Inferior parietal cortex (tissue), 1 donor: ENCODE results near the gene MIS18BP1.
"Not testable (repeated sequence)": the region's sequence is repeated elsewhere in the genome, so short reads cannot be mapped to it uniquely, and the experiment has no call there.

ENCODE experiments used
- DNase-seq: peaks from one replicate; pipeline ENCODE4 v3.0.0-alpha.2; 2016; ENCODE audit errors: extremely low spot score

MIS18BP1 gene

DNA sequence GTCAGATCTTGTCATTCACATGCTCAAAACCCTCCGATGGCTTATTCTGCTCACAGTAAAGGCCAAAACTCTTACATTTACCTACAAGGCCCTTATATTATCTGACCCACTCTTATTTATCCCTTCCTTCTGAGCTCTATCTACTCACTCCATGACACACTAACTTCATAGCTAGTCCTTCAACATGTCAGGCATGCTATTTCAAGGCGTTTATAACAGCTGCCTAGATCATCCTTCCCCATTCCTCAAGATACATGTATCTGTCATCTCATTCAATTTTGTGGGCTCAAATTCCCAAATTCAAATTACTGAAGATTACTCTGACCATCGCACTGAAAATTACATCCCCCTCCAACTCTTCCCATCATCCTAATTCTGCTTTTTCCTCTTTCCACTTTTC lies 6.9 kb downstream of the MIS18BP1 start:
- DNase-seq = no peak

DNA sequence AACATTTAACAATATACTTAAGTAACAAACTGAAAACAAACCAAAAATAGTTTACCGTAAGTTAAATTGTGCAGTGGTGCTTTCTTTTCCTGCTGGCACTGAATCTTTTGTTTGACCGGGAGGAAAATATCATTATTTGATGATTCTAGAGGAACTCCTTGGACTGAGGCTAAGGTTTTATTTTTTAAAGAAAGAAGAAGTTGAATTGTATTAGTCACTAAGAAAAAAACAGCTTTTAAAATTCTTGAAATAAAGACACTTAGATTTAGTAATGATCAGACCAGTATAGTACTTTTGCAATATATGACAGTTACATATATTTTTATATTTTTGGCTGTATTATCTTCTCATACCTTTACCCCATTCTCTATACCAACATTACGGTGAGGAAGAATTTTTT lies 10.3 kb downstream of the MIS18BP1 start:
- no peak for DNase-seq

DNA sequence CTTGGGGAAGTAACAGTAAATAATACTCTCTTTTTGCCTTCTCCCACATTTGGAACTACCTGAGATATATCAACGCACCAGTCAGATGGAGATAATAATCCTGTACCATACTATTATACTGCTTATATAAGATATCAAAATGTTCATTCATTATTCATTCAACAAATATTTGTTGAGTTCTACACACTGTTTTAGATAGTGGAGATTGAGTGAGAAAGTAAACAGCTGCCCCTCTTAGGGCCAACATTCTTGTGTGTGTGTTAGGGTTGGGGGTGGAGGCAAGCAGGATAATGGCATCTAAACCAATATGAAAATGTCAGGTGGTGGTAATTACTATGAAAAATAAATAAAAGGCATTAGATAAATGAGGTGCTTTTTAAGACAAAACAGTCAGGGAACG lies 14.0 kb downstream of the MIS18BP1 start:
- no peak for DNase-seq

DNA sequence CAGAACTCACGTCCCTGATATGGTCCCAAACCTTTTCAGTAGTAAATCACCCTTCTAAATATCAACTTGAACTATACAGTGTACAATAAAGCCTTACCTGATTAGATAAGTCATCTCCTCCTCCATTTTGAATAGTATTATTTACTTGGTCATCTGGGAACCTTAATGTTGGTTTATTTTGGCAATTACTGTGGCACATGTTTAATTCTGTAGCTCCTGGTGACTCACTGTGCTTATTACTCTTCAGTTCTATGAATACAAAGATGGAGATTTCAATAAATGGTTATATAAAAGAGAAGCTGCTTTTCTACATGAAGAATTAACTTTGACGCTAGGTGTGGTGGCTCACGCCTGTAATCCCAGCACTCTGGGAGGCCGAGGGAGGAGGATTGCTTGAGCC lies 25.4 kb downstream of the MIS18BP1 start:
- no peak for DNase-seq

DNA sequence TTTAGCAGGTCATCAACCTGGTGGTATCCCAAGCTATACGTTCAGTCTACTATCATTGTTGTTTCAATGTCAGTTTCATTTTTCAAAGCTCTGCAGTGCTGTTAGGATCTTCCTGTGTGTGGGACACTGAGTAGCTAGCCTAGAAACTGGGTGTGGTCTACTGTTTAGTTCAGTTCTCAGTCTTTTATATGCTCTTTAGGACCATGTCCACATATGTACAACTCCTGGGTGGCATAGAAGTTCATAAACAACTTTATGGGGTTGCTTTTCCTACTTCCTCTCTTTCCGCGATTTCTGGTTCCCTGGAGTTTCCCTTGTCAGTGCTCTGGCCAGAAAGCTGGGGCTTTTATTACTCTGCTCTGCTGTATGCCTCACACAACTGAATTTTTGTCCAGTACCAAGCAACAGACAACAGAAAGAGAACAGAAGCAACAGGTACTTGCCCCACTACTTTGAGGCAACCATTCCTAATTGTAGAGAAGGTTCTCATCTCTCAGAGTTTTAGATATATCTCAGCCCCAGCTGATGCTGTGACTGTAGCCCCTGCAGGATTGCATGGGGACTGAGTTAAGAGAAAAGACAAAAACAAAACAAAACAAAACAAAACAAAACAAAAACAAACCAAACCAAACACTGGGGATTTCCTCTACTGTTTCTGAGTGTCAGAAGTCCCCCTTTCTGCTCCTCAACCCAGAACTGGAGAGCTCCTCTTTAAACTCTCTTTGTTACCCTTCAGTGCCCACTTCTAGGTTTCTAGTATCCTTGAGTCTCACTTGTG lies 30.3 kb downstream of the MIS18BP1 start:
- no peak for DNase-seq

DNA sequence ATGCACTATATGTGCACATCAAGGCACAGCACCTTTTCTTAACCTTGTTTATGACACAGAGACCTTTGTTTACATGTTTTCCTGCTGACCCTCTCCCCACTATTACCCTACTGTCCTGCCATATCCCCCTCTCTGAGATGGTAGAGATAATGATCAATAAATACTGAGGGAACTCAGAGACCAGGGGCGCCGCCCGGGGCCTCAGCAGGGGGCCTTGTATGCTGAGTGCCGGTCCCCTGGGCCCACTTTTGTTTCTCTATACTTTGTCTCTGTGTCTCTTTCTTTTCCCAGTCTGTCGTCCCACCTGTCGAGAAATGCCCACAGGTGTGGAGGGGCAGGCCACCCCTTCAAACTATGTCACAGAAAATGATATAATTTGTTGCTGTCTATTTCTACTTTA lies 38.7 kb downstream of the MIS18BP1 start:
- not testable (repeated sequence) for DNase-seq

DNA sequence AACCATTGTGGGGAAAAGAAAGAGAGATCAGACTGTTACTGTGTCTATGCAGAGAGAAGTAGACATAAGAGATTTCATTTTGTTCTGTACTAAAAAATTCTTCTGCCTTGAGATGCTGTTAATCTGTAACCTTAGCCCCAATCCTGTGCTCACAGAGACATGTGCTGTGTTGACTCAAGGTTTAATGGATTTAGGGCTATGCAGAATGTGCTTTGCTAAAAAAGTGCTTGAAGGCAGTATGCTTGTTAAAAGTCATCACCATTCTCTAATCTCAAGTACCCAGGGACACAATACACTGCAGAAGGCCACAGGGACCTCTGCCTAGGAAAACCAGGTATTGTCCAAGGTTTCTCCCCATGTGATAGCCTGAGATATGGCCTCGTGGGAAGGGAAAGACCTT lies 39.3 kb downstream of the MIS18BP1 start:
- not testable (repeated sequence) for DNase-seq

DNA sequence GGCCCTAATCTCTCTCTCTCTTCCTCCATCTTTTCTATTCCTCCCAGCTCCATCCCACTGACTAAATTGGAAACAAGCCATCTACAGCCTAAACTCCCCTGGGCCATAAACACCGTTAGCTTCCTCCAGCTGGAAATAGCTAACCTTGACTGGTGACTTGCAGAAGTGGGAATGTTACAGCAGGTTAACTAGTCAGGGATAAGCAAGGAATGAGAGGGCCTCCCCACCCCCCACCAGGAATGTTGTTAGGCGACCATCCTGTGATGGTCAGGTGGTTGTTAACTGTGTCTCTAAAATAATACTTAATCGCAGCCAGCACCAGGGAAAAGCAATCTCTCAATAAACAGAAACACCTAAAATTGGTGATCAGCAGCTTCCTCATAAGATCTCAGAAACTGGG lies 40.8 kb downstream of the MIS18BP1 start:
- DNase-seq = no peak

DNA sequence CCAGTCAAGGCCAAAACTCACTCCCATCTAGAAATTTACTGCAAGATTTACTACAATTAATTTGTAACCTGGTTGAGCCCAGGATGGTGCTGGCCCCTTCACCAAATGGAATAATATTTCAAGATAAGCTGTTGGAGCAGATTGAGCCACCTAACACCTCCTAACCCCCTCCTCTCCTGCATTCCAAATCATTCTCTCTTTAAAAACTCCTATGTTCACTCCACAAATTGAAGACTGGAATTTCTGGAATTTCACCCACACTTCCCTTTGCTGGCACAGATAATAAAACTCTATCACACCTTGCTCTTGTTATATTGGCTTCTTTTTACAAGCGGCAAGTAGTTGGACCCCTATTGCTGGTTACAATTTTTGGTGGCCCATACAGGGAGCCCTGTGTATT lies 41.7 kb downstream of the MIS18BP1 start:
- DNase-seq = no peak

DNA sequence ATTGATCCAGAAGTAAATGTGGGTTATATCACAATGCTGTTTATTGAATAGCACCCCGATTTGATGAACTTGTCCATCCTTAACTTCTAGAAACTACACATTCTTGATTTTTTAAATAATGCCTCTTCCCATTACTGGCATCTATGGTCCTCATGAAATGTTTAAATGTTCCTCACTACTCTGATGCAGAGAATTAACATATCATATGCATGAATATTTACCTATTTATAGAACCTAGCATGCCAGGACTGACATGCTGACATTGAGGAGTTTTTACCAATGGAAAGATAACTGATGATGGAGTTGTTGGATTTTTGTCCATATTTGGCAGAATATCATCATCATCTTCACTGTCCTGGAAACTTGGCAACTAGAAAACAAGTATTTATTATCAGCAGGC lies 42.8 kb downstream of the MIS18BP1 start:
- DNase-seq = no peak

DNA sequence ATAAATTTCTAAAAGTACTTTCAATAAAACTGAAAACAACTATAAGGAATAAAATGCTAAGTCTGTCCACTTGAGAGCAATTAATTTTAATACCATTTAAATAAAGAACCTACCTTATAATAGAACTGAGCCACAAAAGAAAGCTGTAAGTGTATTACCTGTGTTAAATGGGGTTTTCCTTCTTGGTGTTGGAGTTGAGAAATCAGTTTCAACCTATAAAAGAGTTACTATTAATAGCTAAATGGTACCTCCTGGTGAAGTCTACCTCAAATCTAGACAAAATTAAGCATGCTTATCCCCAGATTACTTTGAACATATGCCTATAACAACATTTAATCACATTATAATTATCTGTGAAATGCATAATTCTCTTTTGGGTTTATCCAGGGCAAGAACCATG lies 48.8 kb downstream of the MIS18BP1 start:
- no peak for DNase-seq

DNA sequence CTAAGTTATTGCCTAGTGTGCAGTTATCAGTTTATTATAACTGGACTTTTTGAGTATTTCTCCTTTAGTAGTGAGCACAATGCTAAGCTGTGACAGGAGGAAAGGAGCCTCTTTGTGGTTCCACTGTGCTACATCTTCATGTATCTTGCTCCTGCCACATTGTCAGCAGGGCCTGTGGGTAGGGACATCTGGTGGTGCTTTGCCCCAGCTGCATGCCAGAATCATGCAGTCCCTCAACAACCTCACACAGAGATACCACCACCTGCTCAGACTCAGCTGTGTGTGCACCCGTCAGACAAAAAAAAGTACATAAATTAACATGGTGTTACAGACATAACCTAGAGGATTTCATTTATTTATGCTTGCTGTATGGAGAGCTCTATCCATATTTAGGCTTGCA lies 51.1 kb downstream of the MIS18BP1 start:
- DNase-seq = no peak

DNA sequence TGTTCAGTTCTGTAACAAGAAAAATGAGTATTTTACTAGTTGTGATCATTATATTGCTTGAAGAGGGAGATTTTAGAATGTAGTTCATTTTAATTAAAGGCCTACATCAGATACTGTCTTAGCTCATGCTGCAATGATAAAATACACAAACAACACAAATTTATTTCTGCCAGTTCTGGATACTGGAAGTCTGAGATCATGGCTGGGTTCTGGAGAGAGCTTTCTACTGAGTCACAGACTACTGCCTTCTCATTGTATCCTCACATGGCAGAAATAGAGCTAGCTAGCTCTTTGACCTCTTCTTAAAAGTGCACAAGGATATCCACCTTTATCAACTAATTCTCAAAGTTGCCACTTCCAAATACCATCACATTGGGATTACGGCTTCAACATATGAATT lies 53.8 kb downstream of the MIS18BP1 start:
- DNase-seq = no peak

DNA sequence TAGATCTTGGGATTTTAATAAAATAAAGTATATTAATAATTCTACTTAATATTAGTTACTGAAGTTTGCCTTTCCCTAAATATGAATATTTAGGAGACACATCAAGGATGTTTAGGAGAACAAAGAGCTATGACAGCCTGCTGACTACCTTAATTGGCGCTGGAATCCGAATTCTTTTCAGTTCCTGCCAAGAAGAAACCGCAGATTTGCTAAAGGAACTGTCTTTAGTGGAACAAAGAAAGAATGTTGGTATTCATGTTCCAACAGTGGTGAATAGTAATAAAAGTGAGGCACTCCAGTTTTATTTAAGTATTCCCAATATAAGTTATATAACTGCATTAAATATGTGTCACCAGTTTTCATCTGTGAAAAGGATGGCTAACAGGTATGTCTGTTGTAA lies 54.5 kb downstream of the MIS18BP1 start:
- DNase-seq = no peak

DNA sequence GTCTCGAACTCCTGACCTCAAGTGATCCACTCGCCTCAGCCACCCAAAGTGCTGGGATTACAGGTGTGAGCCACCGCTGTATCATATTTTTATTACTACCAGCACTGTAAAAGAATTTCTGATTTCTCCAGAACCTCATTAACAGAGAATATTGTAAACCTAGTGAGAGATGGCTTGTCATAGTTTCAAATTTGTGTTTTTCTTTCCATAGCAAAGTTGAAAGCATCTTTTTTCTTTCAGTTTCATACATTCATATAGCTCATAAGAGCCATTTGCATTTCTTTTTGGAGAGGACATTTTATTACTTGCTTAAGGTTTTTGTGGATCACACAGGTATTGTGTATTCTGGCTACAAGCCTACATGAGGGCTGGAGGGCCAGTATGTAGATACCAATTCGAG lies 58.0 kb downstream of the MIS18BP1 start:
- DNase-seq = no peak

DNA sequence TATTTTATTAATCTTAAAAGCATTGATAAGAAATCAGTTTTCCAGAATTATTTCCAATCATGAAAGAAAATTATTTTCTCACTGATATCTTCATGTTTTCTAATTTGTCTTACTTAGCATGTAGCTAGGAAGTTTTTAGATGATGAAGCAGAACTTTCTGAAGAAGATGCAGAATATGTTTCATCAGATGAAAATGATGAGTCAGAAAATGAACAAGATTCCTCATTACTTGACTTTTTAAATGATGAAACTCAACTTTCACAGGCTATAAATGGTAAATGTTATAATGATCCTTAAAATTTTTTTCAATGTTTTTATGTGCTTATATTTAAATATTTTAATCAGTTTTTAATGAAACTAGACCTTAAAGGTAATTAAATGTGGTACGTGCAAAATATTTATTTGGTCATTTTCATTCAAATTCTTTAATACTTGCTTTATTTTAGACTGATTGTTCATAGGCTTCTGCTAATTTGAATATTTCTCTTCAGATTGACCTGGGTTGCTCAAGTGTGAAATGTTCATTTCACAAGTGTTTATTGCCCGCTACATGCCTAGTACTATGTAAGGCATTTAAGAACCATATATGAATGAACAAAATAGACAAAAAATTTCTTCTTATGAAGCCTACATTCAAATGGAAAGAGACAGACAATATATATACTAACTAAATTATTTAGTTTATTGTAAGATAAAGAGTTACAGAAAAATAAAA lies 67.7 kb downstream of the MIS18BP1 start:
- no peak for DNase-seq

DNA sequence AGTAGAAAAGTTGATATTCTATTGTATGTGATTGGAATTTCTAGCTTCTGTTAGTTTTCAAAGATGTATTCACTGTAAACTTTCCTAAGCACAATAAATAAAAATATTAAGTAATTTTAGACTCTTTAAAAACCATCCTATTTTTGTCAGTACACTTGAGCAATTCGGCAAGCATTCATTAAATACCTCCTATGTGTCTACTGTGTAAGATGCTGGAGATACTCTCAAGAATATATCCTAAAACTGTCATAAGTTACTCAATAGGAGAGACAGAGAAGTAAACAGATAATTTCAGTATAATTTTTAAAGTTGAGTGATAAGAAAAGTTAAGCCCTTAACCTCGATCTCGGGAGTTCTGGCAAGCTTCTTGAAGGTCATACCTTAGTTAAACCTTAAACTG lies 71.2 kb downstream of the MIS18BP1 start:
- DNase-seq = no peak

DNA sequence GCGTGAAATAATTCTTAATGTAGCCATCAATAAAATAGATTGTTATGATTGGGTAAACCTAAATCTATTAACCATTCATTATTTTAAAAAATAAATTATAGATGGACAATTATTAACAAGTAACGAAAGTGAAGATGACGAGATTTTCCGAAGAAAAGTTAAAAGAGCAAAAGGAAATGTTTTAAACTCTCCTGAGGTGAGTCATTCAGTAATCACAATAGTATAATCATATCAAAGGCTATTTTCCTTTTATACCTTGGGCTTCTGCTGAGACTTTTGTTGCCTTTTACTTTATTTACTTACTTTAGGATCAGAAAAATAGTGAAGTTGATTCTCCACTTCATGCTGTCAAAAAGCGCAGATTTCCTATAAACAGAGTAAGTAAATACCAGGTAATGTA lies 71.7 kb downstream of the MIS18BP1 start:
- no peak for DNase-seq

DNA sequence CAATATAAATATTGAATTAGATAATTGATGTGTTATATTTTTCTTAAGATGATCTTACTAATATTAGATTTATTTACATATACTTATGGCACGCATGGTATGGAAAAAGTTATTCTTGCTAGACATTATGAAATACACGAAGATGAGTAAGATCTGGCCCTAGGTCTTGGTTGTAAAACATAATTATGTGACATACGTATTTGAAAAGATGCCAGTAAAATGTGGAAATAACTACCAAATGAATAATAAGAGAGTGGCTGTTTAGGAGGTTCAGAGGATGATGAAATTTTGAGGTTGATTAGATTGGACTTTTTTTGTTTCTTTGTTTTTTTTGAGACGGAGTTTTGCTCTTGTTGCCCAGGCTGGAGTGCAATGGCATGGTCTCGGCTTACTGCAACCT lies 75.9 kb downstream of the MIS18BP1 start:
- no peak for DNase-seq

DNA sequence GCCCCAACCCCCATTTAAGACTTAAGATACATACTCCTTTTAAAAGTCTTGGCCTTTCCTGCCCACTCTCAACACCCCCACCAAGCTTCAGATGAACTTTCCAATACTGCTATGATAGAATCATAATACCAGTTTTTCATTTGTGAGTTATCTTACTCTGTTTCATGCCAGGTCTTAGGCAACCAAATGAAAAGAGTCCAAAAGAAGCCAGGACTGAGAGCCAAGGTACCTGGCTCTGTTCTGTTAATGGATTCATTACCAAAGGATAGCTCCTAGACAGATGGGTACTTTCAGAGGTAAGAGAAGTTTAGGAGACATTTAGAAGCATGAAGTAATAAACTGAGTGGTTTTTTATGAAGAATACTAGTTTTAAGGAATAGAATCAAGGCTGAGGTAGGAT lies 83.1 kb downstream of the MIS18BP1 start:
- no peak for DNase-seq

DNA sequence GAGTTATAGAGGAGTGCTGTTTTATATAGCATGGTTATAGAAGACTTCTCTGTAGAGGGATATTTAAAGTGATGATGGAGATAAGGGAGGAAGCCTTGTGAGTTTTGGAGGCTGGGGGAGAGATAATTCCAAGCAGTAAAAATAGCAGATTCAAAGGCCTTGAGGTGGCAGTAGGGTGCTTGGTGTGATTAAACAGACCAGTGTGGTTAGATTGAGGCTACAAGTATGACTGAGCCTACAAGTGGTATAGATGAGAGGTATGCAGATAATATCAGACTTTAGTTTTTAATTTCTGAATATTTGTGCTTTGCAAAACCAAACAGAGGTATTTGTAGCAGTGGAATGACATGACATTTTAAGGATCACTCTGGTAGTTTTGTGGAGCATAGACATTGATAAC lies 96.9 kb downstream of the MIS18BP1 start:
- DNase-seq = no peak
